GM18511 (cell line): ENCODE measurements around the gene SEBOX.
A peak's percentile ranks its signal among the peaks of the same experiment; 100 is the strongest.
"Not testable (repeated sequence)": the region's sequence is repeated elsewhere in the genome, so short reads cannot be mapped to it uniquely, and the experiment has no call there.

Source experiments
- ATAC-seq: cut with Tn5 transposase; IDR thresholded peaks from one replicate; pipeline ENCODE4 v1.9.1; 2021; ENCODE audit warnings: mild to moderate bottlenecking, moderate library complexity; ENCODE audit not compliant: unreplicated experiment

SEBOX gene

GRCh38 chr17:28342313-28342712, 22.7 kb downstream of the SEBOX start:
- ATAC-seq = no peak

DNA sequence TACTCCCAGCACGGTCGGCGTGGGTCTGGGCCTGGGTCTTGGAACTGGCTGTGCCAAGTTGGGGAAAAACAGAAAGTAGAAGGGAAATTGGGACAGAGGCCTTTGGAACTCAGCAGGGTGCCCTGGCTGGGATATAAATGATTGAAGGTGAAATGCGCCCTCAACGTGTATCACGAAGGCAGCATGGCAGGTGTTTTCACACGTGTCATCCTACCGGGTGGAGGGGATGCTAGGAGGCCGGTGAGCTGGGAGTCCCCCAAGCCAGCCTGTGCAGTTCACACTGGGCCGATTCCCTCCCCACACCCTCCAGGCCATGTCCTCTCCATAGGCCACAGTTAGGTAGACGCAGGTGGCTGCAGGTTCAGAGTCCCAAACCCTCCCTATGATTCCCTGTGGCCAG, 23.5 kb downstream of the SEBOX start:
- ATAC-seq = no peak

- ATAC-seq = no peak
Measured at GRCh38 chr17:28340374-28340773, 24.6 kb downstream of the SEBOX start.

DNA sequence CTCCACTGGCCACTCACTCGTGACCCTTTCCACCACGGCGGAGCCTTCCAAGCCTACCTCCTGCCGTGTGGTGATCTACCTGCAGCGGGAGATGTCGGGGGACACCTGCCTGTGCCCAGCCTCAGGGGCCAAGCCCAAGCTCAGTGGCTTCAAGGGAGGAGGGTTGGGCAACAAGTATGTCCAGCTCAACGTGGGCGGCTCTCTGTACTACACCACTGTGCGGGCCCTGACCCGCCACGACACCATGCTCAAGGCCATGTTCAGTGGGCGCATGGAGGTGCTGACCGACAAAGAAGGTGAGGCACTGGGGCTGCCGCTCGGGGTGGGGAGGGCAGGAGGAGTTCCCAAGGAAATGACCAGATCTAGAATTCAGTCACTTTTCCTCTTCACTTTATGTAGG, 25.6 kb downstream of the SEBOX start:
- no peak for ATAC-seq

- not testable (repeated sequence) for ATAC-seq
Measured at GRCh38 chr17:28338769-28339212, 26.2 kb downstream of the SEBOX start.

DNA sequence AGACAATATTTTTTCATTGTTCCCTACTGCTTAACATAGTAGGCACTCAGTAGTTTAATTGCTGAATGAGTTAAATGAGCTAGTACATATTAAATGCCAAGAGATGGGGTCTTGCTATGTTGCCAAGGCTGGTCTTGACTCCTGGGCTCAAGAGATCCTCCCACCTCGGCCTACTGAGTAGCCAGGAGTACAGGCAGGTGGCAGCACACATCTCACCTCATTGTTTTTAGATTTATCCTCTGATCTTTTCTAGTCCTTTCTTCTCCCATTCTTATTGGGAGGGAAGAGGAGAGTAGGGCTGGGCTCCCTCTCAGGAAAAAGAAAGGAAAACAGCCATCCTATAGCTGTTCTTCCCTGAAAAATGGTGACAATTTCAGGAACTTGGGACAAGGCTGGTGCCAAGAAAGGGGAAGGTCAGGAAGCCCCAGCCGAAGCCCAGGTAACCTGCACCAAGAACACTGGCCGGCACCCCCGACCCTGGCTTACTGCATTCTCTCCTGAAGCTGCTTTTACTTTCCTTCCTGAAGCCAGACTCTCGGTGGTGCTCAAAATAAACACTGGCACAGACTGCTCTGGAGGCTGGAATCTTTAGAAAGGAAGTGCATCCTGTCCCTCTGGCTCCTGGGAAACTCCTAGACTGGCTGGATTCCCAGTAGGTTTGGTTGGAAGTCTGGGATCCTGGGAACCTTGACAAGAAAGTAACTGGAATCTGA, 26.8 kb downstream of the SEBOX start:
- ATAC-seq = no peak

- no peak for ATAC-seq
Measured at GRCh38 chr17:28335959-28336871, 28.8 kb downstream of the SEBOX start.

DNA sequence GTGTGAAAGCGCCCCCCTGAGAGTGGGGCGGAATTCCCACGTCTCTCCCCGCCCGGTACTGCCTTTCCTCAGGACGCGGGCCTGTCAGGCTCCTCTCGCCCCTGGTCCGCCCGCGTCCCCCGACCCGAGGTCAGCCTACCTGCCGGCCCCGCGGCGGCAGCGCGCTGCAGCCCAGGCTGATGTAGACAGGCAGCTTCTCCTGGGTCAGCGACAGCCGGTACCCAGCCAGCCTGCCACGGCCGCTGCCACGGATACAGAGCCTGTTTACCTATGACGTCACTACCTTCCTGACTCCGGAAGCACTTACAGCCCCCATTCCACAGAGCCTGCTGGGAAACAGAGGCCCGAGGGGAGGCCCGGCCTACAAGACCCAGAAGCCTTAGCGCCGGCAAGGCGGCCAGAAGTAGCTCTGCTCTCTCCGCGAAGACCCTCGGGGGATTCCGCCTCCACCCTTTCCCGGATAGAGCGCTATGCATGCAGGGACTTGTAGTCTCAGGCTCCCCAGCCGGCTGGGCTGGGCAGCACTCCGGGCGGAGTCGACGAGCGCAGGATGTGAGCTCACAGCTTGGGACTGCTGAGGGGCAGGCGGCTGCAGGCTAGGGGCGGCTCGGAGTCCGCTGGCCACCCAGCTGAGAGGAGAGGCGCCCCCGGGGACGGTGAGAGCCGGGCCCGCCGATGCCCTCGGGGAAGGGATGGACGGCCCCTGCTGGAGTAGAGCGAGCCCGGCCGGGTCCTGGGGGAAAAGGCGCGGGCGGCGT, 29.6 kb downstream of the SEBOX start, which contains the start of the genes IFT20 and TNFAIP1:
Gene IFT20 (minus strand): TSS at position 272 of the 758 bp plus-strand sequence. CDS start 3,487 bp downstream, outside the sequence.
Gene TNFAIP1 (plus strand): TSS at position 561 of the 758 bp plus-strand sequence. CDS start 3,761 bp downstream, outside the sequence.
- peak; percentile 97 for ATAC-seq

GRCh38 chr17:28334666-28335200, 30.3 kb downstream of the SEBOX start:
- no peak for ATAC-seq

DNA sequence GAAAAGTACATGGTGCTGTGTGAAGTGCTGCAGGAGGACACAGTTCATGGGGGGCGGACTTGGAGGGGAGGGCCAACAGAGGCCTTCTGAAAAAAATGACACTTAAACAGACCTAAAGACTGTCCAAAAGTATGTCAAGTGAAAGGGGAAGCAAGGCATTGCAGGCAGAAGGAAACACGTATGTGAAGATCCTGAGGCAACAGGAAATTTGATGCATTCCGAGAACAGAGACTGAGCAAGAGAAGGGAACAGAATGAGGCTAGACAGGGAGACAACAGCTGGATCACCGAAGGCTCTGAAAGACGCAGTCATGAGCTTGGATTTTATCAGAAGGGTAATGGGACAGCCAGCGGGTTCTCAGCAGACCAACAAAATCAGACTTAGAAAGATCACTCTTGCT, 30.8 kb downstream of the SEBOX start:
- no peak for ATAC-seq

GRCh38 chr17:28333083-28333746, 31.8 kb downstream of the SEBOX start:
- no peak for ATAC-seq

GRCh38 chr17:28331891-28332420, 33.0 kb downstream of the SEBOX start:
- ATAC-seq = no peak

- no peak for ATAC-seq
Measured at GRCh38 chr17:28330671-28331070, 34.3 kb downstream of the SEBOX start.

DNA sequence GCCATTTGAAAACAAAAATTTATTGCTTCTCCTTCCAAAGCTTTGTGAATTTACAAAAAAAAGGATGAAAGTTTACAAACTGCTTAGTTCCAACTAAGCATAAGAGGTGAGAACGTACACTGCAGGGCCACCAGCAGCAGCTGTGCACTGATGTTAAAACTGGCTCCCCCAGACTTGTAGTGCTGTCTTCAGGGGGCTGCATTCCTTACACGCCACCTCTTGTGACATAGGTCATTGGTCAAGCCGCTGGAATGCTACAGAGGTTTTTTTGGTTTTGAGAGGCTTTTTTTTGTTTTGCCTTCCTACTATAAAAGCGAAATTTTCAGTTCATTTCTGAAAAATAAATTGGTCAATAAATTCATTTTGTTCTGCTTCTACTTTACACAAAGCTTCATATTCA, 36.7 kb downstream of the SEBOX start:
- ATAC-seq = no peak

- no peak for ATAC-seq
Measured at GRCh38 chr17:28327709-28328108, 37.3 kb downstream of the SEBOX start.

DNA sequence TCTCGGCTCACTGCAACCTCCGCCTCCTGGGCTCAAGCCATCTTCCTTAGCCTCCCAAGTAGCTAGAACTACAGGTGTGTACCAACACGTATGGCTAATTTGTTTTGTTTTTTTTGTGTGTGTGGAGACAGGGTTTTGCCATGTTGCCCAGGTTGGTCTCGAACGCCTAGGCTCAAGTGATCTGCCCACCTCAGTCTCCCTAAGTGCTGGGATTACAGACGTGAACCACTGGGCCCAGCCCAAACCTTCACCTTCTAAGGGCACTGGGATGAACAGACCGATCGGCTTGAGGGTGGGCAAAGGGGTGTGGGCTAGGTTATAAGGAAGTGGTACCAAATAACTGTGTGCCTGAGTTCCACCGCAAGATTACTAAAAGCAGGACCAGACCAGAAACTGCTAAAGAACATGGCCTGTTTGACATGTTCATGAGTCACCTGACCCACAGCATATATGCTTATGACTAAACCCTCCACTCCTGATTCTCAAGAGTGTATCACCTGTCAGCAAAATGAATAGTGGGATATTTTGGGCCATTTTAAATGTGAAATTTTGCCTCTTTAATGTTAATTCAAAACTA, 37.9 kb downstream of the SEBOX start:
- ATAC-seq = no peak

DNA sequence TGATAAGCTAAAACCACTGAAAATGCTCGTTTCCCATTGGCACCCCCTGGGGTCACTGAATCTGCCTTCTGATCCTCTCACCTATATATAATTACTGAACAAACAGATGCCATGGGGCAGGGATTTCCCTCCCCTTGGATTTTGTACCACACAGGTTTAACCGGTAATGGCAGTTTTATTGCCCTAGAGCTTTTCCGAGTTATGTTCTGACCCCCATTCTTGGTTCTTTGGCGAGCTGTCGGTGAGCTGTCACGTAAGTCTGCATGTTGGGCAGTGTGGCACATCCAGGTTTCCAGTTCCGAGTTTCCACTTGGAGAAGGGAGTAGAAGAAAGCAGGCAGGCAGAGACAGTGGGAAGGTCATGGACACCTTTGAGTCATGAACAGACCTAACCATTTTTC, 38.9 kb downstream of the SEBOX start:
- ATAC-seq = no peak

- ATAC-seq = no peak
Measured at GRCh38 chr17:28325211-28325610, 39.8 kb downstream of the SEBOX start.

DNA sequence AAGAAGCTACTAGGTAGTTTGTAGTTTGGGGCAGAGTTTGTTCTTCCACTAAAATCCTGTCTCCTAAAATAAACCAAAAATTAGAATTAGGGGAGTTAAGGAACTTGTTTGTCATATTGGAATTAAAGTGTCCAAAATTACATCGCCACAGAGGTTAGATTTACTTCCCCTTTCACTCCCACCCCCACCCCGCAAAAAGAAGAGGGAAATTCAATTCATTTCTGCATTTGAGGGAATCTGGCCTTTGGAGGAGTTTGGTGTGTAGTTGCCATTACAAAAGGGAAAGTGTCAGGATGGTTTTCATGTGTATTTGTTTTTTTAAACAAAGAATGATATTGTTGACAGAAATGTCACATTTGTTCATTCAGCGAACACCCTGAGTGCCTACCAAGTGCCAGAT, 40.2 kb downstream of the SEBOX start:
- no peak for ATAC-seq
